Measurements from ENCODE around the gene RAD51B. TPM values are rescaled to one million over a fixed set of nuclear protein-coding genes. Genes with fewer than 3 reads are reported as not detected.

The RAD51B gene
- total RNA-seq, 1 donor from 2014 or later: 38.6 TPM

- Histone ChIP-seq H3K9ac (ENCODE audit: low read depth in 1 of 3, low read length in 3 of 3) (no peak overlapping the region), H3K27me3 (ENCODE audit: control insufficient read depth in 3 of 3, insufficient read depth in 3 of 3, low read length in 3 of 3) (no peaks in the 10 kb centered on the region), H3K4me3 (ENCODE audit: low read length in 3 of 3) (no peak overlapping the region), H3K4me1 (ENCODE audit: control insufficient read depth in 3 of 3, insufficient read depth in 3 of 3, low read length in 3 of 3) (peaks cover 13 to 24% (median 16%) of the 10 kb centered on the region in 3 donors), H3K36me3 (ENCODE audit: control insufficient read depth in 3 of 3, insufficient read depth in 3 of 3, low read length in 3 of 3) (no peaks in the 10 kb centered on the region), H3K27ac (ENCODE audit: low read depth, low read length) (peak overlapping the region; percentile 54), H3K9me3 (ENCODE audit: control insufficient read depth in 3 of 3, low read length in 3 of 3) (no peaks in the 10 kb centered on the region)
These were observed 411.6 kb downstream of the RAD51B start for GRCh38 chr14:68230950-68231717.

GRCh38 chr14:68231898-68232297 lies 412.3 kb downstream of the RAD51B start:
- Histone ChIP-seq H3K9ac (ENCODE audit: low read depth in 1 of 3, low read length in 3 of 3) (no peak overlapping the region), H3K4me1 (ENCODE audit: control insufficient read depth in 3 of 3, insufficient read depth in 3 of 3, low read length in 3 of 3) (peaks cover 16 to 28% (median 17%) of the 10 kb centered on the region in 3 donors), H3K9me3 (ENCODE audit: control insufficient read depth in 3 of 3, low read length in 3 of 3) (no peaks in the 10 kb centered on the region), H3K4me3 (ENCODE audit: low read length in 3 of 3) (no peak overlapping the region), H3K27me3 (ENCODE audit: control insufficient read depth in 3 of 3, insufficient read depth in 3 of 3, low read length in 3 of 3) (no peaks in the 10 kb centered on the region), H3K27ac (ENCODE audit: low read depth, low read length) (peak overlapping the region; percentile 54), H3K36me3 (ENCODE audit: control insufficient read depth in 3 of 3, insufficient read depth in 3 of 3, low read length in 3 of 3) (no peaks in the 10 kb centered on the region)

DNA sequence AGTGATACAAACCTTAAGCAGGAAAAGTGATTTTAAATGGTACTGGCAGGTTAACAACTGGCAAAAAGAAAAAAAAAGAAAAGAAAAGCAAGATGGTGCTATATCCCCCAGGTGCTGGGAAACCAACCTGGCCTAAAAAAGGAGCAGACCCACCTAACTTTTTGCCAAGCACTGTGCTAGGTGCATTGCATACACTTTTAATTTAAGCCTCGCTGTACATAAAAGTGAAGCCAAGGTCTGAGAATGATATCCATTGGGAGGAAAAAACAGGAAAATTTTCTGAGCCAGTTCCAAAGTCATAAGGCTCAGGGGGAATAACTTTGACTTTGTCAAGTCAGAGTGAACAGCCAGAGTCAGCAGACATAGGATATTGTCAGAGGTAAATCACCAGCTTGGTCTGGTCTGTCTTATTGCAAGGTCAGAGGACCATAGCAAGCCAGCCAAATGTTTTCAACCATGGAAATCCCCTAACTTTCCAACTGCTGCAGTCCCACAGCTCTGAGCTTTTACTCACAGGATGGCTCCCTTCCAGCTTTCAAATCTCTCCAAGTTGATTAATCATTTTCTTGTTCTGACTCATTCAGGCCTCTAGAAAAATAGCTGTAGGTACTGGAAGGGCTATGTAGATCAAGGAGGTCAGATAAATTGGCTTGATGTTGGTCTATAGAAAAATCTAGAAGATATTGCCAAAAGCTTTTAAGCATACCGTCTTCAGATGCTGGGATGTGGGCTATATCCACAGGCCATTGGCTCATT lies 412.9 kb downstream of the RAD51B start:
- no peaks in the 10 kb centered on the region for H3K36me3 ChIP-seq (ENCODE audit: control insufficient read depth in 3 of 3, insufficient read depth in 3 of 3, low read length in 3 of 3)
- peak overlapping the region in 1 of 3 donors; percentile 27 for H3K4me3 ChIP-seq (ENCODE audit: low read length in 3 of 3)

GRCh38 chr14:68233101-68233784 lies 413.7 kb downstream of the RAD51B start:
- Histone ChIP-seq H3K27ac (ENCODE audit: low read depth, low read length) (peak overlapping the region; percentile 54), H3K4me3 (ENCODE audit: low read length in 3 of 3) (peak overlapping the region in 1 of 3 donors; percentile 27), H3K9me3 (ENCODE audit: control insufficient read depth in 3 of 3, low read length in 3 of 3) (no peaks in the 10 kb centered on the region), H3K4me1 (ENCODE audit: control insufficient read depth in 3 of 3, insufficient read depth in 3 of 3, low read length in 3 of 3) (peaks cover 16 to 28% (median 17%) of the 10 kb centered on the region in 3 donors), H3K36me3 (ENCODE audit: control insufficient read depth in 3 of 3, insufficient read depth in 3 of 3, low read length in 3 of 3) (no peaks in the 10 kb centered on the region), H3K27me3 (ENCODE audit: control insufficient read depth in 3 of 3, insufficient read depth in 3 of 3, low read length in 3 of 3) (no peaks in the 10 kb centered on the region), H3K9ac (ENCODE audit: low read depth in 1 of 3, low read length in 3 of 3) (no peak overlapping the region)

More for the DNA sequence above, 412.9 kb downstream of the RAD51B start:
- H3K9ac ChIP-seq (ENCODE audit: low read depth in 1 of 3, low read length in 3 of 3): no peak overlapping the region
- no peaks in the 10 kb centered on the region for H3K9me3 ChIP-seq (ENCODE audit: control insufficient read depth in 3 of 3, low read length in 3 of 3)
- H3K4me1 ChIP-seq (ENCODE audit: control insufficient read depth in 3 of 3, insufficient read depth in 3 of 3, low read length in 3 of 3): peaks cover 16 to 28% (median 17%) of the 10 kb centered on the region in 3 donors
- H3K27ac ChIP-seq (ENCODE audit: low read depth, low read length): peak overlapping the region; percentile 54
- H3K27me3 ChIP-seq (ENCODE audit: control insufficient read depth in 3 of 3, insufficient read depth in 3 of 3, low read length in 3 of 3): no peaks in the 10 kb centered on the region

DNA sequence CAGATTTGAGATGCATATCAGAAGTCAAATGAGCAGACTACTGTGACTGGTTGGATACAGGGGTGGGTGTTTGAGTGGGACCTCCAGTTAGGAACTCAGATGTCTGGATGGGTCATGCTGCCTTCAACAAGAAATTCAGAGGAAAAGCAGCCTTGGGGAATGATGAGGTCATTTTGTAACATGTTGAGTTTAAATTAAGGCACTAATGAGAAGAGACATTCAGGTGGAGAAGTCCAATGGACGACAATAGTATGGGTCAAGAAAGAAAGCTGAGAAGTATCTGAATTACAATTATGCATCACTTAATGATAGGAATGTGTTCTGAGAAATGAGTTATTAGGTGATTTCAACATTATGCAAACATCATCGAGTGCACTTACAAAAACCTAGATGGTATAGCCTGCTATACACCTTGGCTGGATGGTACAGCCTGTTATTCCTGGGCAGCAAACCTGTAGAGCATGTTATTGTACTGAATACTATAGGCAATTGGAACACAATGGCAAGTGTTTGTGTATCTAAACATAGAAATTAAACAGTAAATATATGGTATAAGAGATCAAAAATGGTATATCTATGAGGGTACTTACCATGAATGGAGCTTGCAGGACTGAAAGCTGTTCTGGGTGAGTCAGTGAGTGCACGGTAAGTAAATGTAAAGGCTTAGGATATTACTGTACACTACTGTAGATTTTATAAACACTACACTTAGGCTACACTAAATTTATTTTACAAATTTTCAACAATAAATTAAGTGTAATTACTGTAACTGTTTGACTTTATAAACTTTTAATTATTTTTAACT lies 414.7 kb downstream of the RAD51B start:
- Histone ChIP-seq H3K4me3 (ENCODE audit: low read length in 3 of 3) (no peak overlapping the region), H3K9ac (ENCODE audit: low read depth in 1 of 3, low read length in 3 of 3) (no peak overlapping the region), H3K36me3 (ENCODE audit: control insufficient read depth in 3 of 3, insufficient read depth in 3 of 3, low read length in 3 of 3) (no peaks in the 10 kb centered on the region), H3K27ac (ENCODE audit: low read depth, low read length) (no peak overlapping the region), H3K27me3 (ENCODE audit: control insufficient read depth in 3 of 3, insufficient read depth in 3 of 3, low read length in 3 of 3) (no peaks in the 10 kb centered on the region), H3K4me1 (ENCODE audit: control insufficient read depth in 3 of 3, insufficient read depth in 3 of 3, low read length in 3 of 3) (peaks cover 16 to 28% (median 17%) of the 10 kb centered on the region in 3 donors), H3K9me3 (ENCODE audit: control insufficient read depth in 3 of 3, low read length in 3 of 3) (no peaks in the 10 kb centered on the region)

DNA sequence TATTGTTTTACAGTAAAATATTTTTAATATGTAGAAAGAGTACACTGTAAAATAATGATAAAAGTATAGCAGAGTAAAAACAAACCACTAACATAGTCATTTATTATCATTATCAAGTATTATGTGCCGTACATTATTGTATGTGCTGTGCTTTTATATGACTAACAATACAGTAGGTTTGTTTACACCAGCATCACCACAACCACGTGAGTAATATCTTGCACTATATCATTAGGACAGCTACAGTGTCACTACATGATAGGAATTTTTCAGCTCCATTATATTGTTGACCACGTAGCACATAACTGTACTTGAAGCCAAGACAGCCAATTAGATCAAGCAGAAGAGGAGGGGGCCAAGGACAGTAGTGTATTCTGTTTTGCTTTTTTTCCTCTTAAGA lies 415.4 kb downstream of the RAD51B start:
- Histone ChIP-seq H3K27me3 (ENCODE audit: control insufficient read depth in 3 of 3, insufficient read depth in 3 of 3, low read length in 3 of 3) (no peaks in the 10 kb centered on the region), H3K9me3 (ENCODE audit: control insufficient read depth in 3 of 3, low read length in 3 of 3) (no peaks in the 10 kb centered on the region), H3K4me1 (ENCODE audit: control insufficient read depth in 3 of 3, insufficient read depth in 3 of 3, low read length in 3 of 3) (peaks cover 16 to 28% (median 17%) of the 10 kb centered on the region in 3 donors), H3K4me3 (ENCODE audit: low read length in 3 of 3) (no peak overlapping the region), H3K27ac (ENCODE audit: low read depth, low read length) (no peak overlapping the region), H3K9ac (ENCODE audit: low read depth in 1 of 3, low read length in 3 of 3) (no peak overlapping the region), H3K36me3 (ENCODE audit: control insufficient read depth in 3 of 3, insufficient read depth in 3 of 3, low read length in 3 of 3) (no peaks in the 10 kb centered on the region)

- Histone ChIP-seq H3K27me3 (ENCODE audit: control insufficient read depth in 3 of 3, insufficient read depth in 3 of 3, low read length in 3 of 3) (no peaks in the 10 kb centered on the region), H3K36me3 (ENCODE audit: control insufficient read depth in 3 of 3, insufficient read depth in 3 of 3, low read length in 3 of 3) (no peaks in the 10 kb centered on the region), H3K9me3 (ENCODE audit: control insufficient read depth in 3 of 3, low read length in 3 of 3) (no peaks in the 10 kb centered on the region), H3K27ac (ENCODE audit: low read depth, low read length) (no peak overlapping the region), H3K9ac (ENCODE audit: low read depth in 1 of 3, low read length in 3 of 3) (no peak overlapping the region), H3K4me1 (ENCODE audit: control insufficient read depth in 3 of 3, insufficient read depth in 3 of 3, low read length in 3 of 3) (peaks cover 19 to 33% (median 19%) of the 10 kb centered on the region in 3 donors), H3K4me3 (ENCODE audit: low read length in 3 of 3) (no peak overlapping the region)
These were observed 417.2 kb downstream of the RAD51B start for GRCh38 chr14:68236582-68237458.

GRCh38 chr14:68238551-68238950 lies 419.0 kb downstream of the RAD51B start:
- no peak overlapping the region for H3K9ac ChIP-seq (ENCODE audit: low read depth in 1 of 3, low read length in 3 of 3)
- no peak overlapping the region for H3K27ac ChIP-seq (ENCODE audit: low read depth, low read length)
- H3K9me3 ChIP-seq (ENCODE audit: control insufficient read depth in 3 of 3, low read length in 3 of 3): no peaks in the 10 kb centered on the region
- no peaks in the 10 kb centered on the region for H3K36me3 ChIP-seq (ENCODE audit: control insufficient read depth in 3 of 3, insufficient read depth in 3 of 3, low read length in 3 of 3)
- H3K4me1 ChIP-seq (ENCODE audit: control insufficient read depth in 3 of 3, insufficient read depth in 3 of 3, low read length in 3 of 3): peaks cover 14 to 24% (median 15%) of the 10 kb centered on the region in 3 donors
- H3K4me3 ChIP-seq (ENCODE audit: low read length in 3 of 3): no peak overlapping the region
- no peaks in the 10 kb centered on the region for H3K27me3 ChIP-seq (ENCODE audit: control insufficient read depth in 3 of 3, insufficient read depth in 3 of 3, low read length in 3 of 3)

DNA sequence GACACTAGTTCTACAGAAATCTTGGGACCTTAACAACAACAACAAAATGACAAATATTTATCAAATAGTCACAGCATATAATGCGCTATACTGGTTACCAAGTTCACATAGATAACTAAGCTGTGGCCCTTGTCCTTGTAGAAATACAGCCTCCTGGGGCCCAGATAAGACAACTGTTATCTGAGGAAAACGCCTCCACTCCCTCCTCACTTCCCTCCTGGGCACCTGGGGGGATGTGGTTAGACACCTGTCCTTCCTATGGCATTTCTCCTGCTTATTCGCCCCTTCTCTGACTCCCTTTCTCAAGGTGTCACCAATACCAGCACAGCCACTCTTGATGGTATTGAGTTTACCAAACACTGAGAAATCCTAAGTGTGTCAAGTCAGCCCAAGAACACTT lies 419.4 kb downstream of the RAD51B start:
- H3K4me3 ChIP-seq (ENCODE audit: low read length in 3 of 3): no peak overlapping the region
- no peak overlapping the region for H3K27ac ChIP-seq (ENCODE audit: low read depth, low read length)
- no peaks in the 10 kb centered on the region for H3K9me3 ChIP-seq (ENCODE audit: control insufficient read depth in 3 of 3, low read length in 3 of 3)
- H3K27me3 ChIP-seq (ENCODE audit: control insufficient read depth in 3 of 3, insufficient read depth in 3 of 3, low read length in 3 of 3): no peaks in the 10 kb centered on the region
- H3K9ac ChIP-seq (ENCODE audit: low read depth in 1 of 3, low read length in 3 of 3): no peak overlapping the region
- H3K36me3 ChIP-seq (ENCODE audit: control insufficient read depth in 3 of 3, insufficient read depth in 3 of 3, low read length in 3 of 3): no peaks in the 10 kb centered on the region
- peaks cover 17 to 26% (median 17%) of the 10 kb centered on the region in 3 donors for H3K4me1 ChIP-seq (ENCODE audit: control insufficient read depth in 3 of 3, insufficient read depth in 3 of 3, low read length in 3 of 3)
